HepG2 (cell line): Measurements from ENCODE around the gene SLC25A17. TPM values are rescaled to one million over a fixed set of nuclear protein-coding genes. Genes with fewer than 3 reads are reported as not detected.

Experiments used
- ADNP ChIP-seq: sonication (generic); formaldehyde crosslinking; IDR thresholded peaks from 2 replicates; pipeline ENCODE4 v1.4.0; 2020; ENCODE audit warnings: missing genetic modification reagents
- ATF5 ChIP-seq: sonication (generic); formaldehyde crosslinking; IDR thresholded peaks from 2 replicates; pipeline ENCODE4 v1.4.0; 2020; ENCODE audit warnings: mild to moderate bottlenecking, low read depth, missing genetic modification reagents
- ATF7 ChIP-seq, 2 experiments: fragments of 450-650 bp in 1 of 2; sonication (generic) in 1 of 2; formaldehyde crosslinking in 1 of 2; IDR thresholded peaks; 2 replicates each; pipeline versions ENCODE4 v1.4.0 to v1.6.1; 2016 to 2020; ENCODE audit warnings: antibody characterized with exemption in 1 of 2, mild to moderate bottlenecking in 1 of 2, missing genetic modification reagents in 1 of 2
- ATF7-NPFF ChIP-seq: sonication (generic); formaldehyde crosslinking; IDR thresholded peaks from 2 replicates; pipeline ENCODE4 v1.8.1; 2023; ENCODE audit warnings: mild to moderate bottlenecking, low read depth, missing genetic modification reagents, moderate library complexity
- CHCHD3 ChIP-seq: sonication (generic); formaldehyde crosslinking; IDR thresholded peaks from 2 replicates; pipeline ENCODE4 v1.8.0; 2022; ENCODE audit warnings: mild to moderate bottlenecking, missing genetic modification reagents, moderate library complexity
- MAFK ChIP-seq, 2 experiments: IDR thresholded peaks in 1 of 2; conservative IDR thresholded peaks in 1 of 2; 2 replicates each; pipeline ENCODE4 v1.6.1; 2011; ENCODE audit warnings: improper control_type of control experiment in 2 of 2, low read length in 2 of 2
- MEIS2 ChIP-seq: sonication (generic); formaldehyde crosslinking; IDR thresholded peaks from 2 replicates; pipeline ENCODE4 v1.9.0; 2021; ENCODE audit warnings: mild to moderate bottlenecking, missing genetic modification reagents
- POLR2AphosphoS5 ChIP-seq: IDR thresholded peaks from 2 replicates; pipeline ENCODE4 v1.6.1; 2012; ENCODE audit warnings: low read depth, low read length
- RFX5 ChIP-seq: IDR thresholded peaks from 2 replicates; pipeline ENCODE4 v1.6.1; 2011; ENCODE audit warnings: low read depth, low read length, improper control_type of control experiment
- SKIL ChIP-seq: sonication (generic); formaldehyde crosslinking; IDR thresholded peaks from 2 replicates; pipeline ENCODE4 v1.8.0; 2022; ENCODE audit warnings: missing genetic modification reagents, mild to moderate bottlenecking, moderate library complexity, borderline replicate concordance
- XRCC5 ChIP-seq: fragments of 200-400 bp; formaldehyde crosslinking; optimal IDR thresholded peaks from 2 replicates; pipeline ENCODE3; 2017; ENCODE audit warnings: mild to moderate bottlenecking, low read length
- ZBTB38 ChIP-seq: sonication (generic); formaldehyde crosslinking; IDR thresholded peaks from 2 replicates; pipeline ENCODE4 v1.5.1; 2020; ENCODE audit warnings: mild to moderate bottlenecking, missing genetic modification reagents
- ZGPAT ChIP-seq: IDR thresholded peaks from 2 replicates; pipeline ENCODE4 v1.6.1; 2016; ENCODE audit warnings: mild to moderate bottlenecking
- ZNF136 ChIP-seq: sonication (generic); formaldehyde crosslinking; IDR thresholded peaks from 2 replicates; pipeline ENCODE4 v1.8.1; 2022; ENCODE audit warnings: low read depth, mild to moderate bottlenecking, moderate library complexity, missing genetic modification reagents
- ZNF44 ChIP-seq: sonication (generic); formaldehyde crosslinking; IDR thresholded peaks from 2 replicates; pipeline ENCODE4 v1.5.1; 2020; ENCODE audit warnings: mild to moderate bottlenecking, missing genetic modification reagents
- ZNF549 ChIP-seq: sonication (generic); formaldehyde crosslinking; IDR thresholded peaks from 2 replicates; pipeline ENCODE4 v1.5.0; 2020; ENCODE audit warnings: missing genetic modification reagents
- ZNF574 ChIP-seq: sonication (generic); formaldehyde crosslinking; IDR thresholded peaks from 2 replicates; pipeline ENCODE4 v1.4.0; 2020; ENCODE audit warnings: missing genetic modification reagents
- ZNF616 ChIP-seq: sonication (generic); formaldehyde crosslinking; IDR thresholded peaks from 2 replicates; pipeline ENCODE4 v1.5.0; 2020; ENCODE audit warnings: low read depth, mild to moderate bottlenecking, missing genetic modification reagents
- ZNF775 ChIP-seq: sonication (generic); formaldehyde crosslinking; IDR thresholded peaks from 2 replicates; pipeline ENCODE4 v1.4.0; 2020; ENCODE audit warnings: missing genetic modification reagents, mild to moderate bottlenecking, moderate library complexity, borderline replicate concordance
- ZNF883 ChIP-seq: sonication (generic); formaldehyde crosslinking; IDR thresholded peaks from 2 replicates; pipeline ENCODE4 v1.5.1; 2020; ENCODE audit warnings: mild to moderate bottlenecking, missing genetic modification reagents; ENCODE audit errors: not compliant biosample characterization
- ZSCAN25 ChIP-seq: sonication (generic); formaldehyde crosslinking; IDR thresholded peaks from 2 replicates; pipeline ENCODE4 v1.8.0; 2022; ENCODE audit warnings: mild to moderate bottlenecking, missing genetic modification reagents
- polyA plus RNA-seq, 8 experiments: library from polyadenylated mRNA; depleted of rRNA in 3 of 8; stranded (reverse) in 7 of 8; unstranded in 1 of 8; fragments of >200 nt; fragmentation: Illumina TruSeq in 4 of 8; extraction: Trizol in 4 of 8; gene quantifications; 2 replicates each; pipeline versions ENCODE4 v1.2.1 to v1.2.3, GENCODE V29; 2011 to 2016; ENCODE audit warnings: low read depth in 4 of 8, missing spikeins in 1 of 8, mixed read lengths in 1 of 8; ENCODE audit not compliant: insufficient read depth in 1 of 8
- total RNA-seq, 5 experiments: library from RNA; depleted of rRNA; stranded (reverse); fragments of >200 nt; fragmentation: Illumina TruSeq; extraction: Trizol; gene quantifications; 2 replicates each; pipeline ENCODE4 v1.2.3, GENCODE V29; 2016; ENCODE audit warnings: low read depth in 1 of 5

Gene SLC25A17
- total and polyA plus RNA-seq, 2 of the 13 experiments (the other 11 are each of a cell fraction or from before 2014, with no cell fraction given), result 15.7 to 27.9 TPM

- TF ChIP-seq SKIL (CRISPR knock-in tag), result no peak
- no peak for TF ChIP-seq ZNF136
- TF ChIP-seq MAFK (conservative IDR thresholded peaks at IDR 0.05 in 1 of 2, IDR thresholded peaks at IDR 0.05 in 1 of 2; ENCODE audit: low read length in 2 of 2), result no peak
- TF ChIP-seq ZSCAN25 (CRISPR knock-in tag), result no peak
- TF ChIP-seq RFX5, result no peak
- peak; percentile 72; the same call in 1 of the 2 replicates for TF ChIP-seq ZBTB38 (CRISPR knock-in tag)
- TF ChIP-seq POLR2AphosphoS5, result peak; percentile 75
- no peak for TF ChIP-seq ZNF44
- peak; percentile 56 for TF ChIP-seq ZNF574 (CRISPR knock-in tag)
- TF ChIP-seq XRCC5, result no peak
- no peak for TF ChIP-seq ATF5 (CRISPR knock-in tag)
- peak; percentile 62 for TF ChIP-seq ZGPAT
- TF ChIP-seq ZNF775 (CRISPR knock-in tag), result no peak
- 0 out of 2 replicates have a peak, but pooled peaks have one; percentile 33 for TF ChIP-seq CHCHD3 (CRISPR knock-in tag)
- no peak for TF ChIP-seq ZNF616 (CRISPR knock-in tag)
- TF ChIP-seq ZNF883 (CRISPR knock-in tag), result peak; percentile 84
- no peak for TF ChIP-seq ZNF549
- 0 out of 2 replicates have a peak, but pooled peaks have one; percentile 39 for TF ChIP-seq ATF7-NPFF (CRISPR knock-in tag)
- no peak for TF ChIP-seq ADNP
- TF ChIP-seq MEIS2, result no peak
- TF ChIP-seq ATF7 (IDR thresholded peaks at IDR 0.05), result no peak
- TF ChIP-seq ATF7 (CRISPR knock-in tag; IDR thresholded peaks at IDR 0.05), result no peak
These were observed at the start of gene SLC25A17 (continued) for GRCh38 chr22:40818747-40819598.
